Measurements from ENCODE around the gene RAB22A.

Gene RAB22A

GRCh38 chr20:58381627-58382026 lies 72.1 kb downstream of the RAB22A start:
- 92 to 97% methylated on average over 7 of the region's 7 CpGs for WGBS, 2 experiments
- Histone ChIP-seq H3K4me3 (ENCODE audit: insufficient read depth, low read depth, low read length) (no peak overlapping the region), H3K27me3 (ENCODE audit: control insufficient read depth, insufficient read depth, low read length, poor library complexity, severe bottlenecking) (no peaks in the 10 kb centered on the region), H3K36me3 (ENCODE audit: control insufficient read depth, insufficient read depth, low read length) (no peaks in the 10 kb centered on the region), H3K4me1 (ENCODE audit: control insufficient read depth, insufficient read depth, low read length) (no peaks in the 10 kb centered on the region), H3K9me3 (ENCODE audit: control insufficient read depth, low read length) (no peaks in the 10 kb centered on the region), H3K27ac (ENCODE audit: insufficient read depth, low read depth, low read length, poor library complexity, severe bottlenecking) (no peak overlapping the region)

GRCh38 chr20:58382096-58382495 lies 72.6 kb downstream of the RAB22A start:
- no peaks in the 10 kb centered on the region for H3K36me3 ChIP-seq (ENCODE audit: control insufficient read depth, insufficient read depth, low read length)
- 84 to 97% methylated on average over 4 of the region's 4 CpGs for WGBS, 2 experiments
- no peaks in the 10 kb centered on the region for H3K4me1 ChIP-seq (ENCODE audit: control insufficient read depth, insufficient read depth, low read length)
- H3K27ac ChIP-seq (ENCODE audit: insufficient read depth, low read depth, low read length, poor library complexity, severe bottlenecking): no peak overlapping the region
- H3K9me3 ChIP-seq (ENCODE audit: control insufficient read depth, low read length): no peaks in the 10 kb centered on the region
- no peak overlapping the region for H3K4me3 ChIP-seq (ENCODE audit: insufficient read depth, low read depth, low read length)
- H3K27me3 ChIP-seq (ENCODE audit: control insufficient read depth, insufficient read depth, low read length, poor library complexity, severe bottlenecking): no peaks in the 10 kb centered on the region

- 86 to 89% methylated on average over 5 of the region's 5 CpGs for WGBS, 2 experiments
- H3K27ac ChIP-seq (ENCODE audit: insufficient read depth, low read depth, low read length, poor library complexity, severe bottlenecking): no peak overlapping the region
- no peaks in the 10 kb centered on the region for H3K27me3 ChIP-seq (ENCODE audit: control insufficient read depth, insufficient read depth, low read length, poor library complexity, severe bottlenecking)
- peaks cover under 1% of the 10 kb centered on the region for H3K4me1 ChIP-seq (ENCODE audit: control insufficient read depth, insufficient read depth, low read length)
- no peak overlapping the region for H3K4me3 ChIP-seq (ENCODE audit: insufficient read depth, low read depth, low read length)
- H3K9me3 ChIP-seq (ENCODE audit: control insufficient read depth, low read length): no peaks in the 10 kb centered on the region
- no peaks in the 10 kb centered on the region for H3K36me3 ChIP-seq (ENCODE audit: control insufficient read depth, insufficient read depth, low read length)
These were observed 75.3 kb downstream of the RAB22A start for GRCh38 chr20:58384821-58385220.

DNA sequence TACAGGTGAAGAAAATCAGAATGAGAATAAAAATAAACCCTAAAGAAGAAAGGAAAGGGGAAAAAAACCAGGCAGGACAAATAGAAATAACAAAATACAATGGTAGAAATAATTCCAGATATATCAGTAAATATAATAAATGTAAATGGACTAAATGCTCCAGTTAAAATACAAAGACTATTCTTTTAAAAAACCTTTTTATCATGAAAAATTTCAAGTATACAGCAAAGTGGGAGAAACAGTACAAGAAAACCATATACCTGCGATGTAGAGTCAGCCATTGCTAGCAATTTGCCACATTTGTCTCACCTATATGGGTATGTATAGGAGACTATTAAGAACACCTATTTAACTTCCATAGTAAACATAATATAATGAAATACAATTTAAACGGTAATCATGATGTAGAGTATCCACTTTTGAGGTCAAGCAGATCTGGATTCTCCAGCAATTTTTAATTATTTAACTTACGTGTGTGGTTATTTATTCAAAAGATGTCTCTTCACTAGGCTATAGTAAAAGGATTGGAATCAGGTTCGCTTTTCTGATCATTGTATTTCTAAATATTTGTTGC lies 78.6 kb downstream of the RAB22A start:
- Histone ChIP-seq H3K4me3 (ENCODE audit: insufficient read depth, low read depth, low read length) (peak overlapping the region; percentile 87), H3K9me3 (ENCODE audit: control insufficient read depth, low read length) (no peaks in the 10 kb centered on the region), H3K27ac (ENCODE audit: insufficient read depth, low read depth, low read length, poor library complexity, severe bottlenecking) (no peak overlapping the region), H3K4me1 (ENCODE audit: control insufficient read depth, insufficient read depth, low read length) (peaks cover 17% of the 10 kb centered on the region), H3K36me3 (ENCODE audit: control insufficient read depth, insufficient read depth, low read length) (no peaks in the 10 kb centered on the region), H3K27me3 (ENCODE audit: control insufficient read depth, insufficient read depth, low read length, poor library complexity, severe bottlenecking) (no peaks in the 10 kb centered on the region)
- WGBS, 2 experiments: 62 to 90% methylated on average over 2 to 3 of the region's 4 CpGs

GRCh38 chr20:58388882-58389323 lies 79.4 kb downstream of the RAB22A start, which contains the start of gene VAPB:
Gene VAPB (plus strand): TSS chr20:58389229. CDS start chr20:58389460, 231 bp downstream.
- WGBS, 2 experiments: 0% methylated on average over 51 of the region's 51 CpGs

DNA sequence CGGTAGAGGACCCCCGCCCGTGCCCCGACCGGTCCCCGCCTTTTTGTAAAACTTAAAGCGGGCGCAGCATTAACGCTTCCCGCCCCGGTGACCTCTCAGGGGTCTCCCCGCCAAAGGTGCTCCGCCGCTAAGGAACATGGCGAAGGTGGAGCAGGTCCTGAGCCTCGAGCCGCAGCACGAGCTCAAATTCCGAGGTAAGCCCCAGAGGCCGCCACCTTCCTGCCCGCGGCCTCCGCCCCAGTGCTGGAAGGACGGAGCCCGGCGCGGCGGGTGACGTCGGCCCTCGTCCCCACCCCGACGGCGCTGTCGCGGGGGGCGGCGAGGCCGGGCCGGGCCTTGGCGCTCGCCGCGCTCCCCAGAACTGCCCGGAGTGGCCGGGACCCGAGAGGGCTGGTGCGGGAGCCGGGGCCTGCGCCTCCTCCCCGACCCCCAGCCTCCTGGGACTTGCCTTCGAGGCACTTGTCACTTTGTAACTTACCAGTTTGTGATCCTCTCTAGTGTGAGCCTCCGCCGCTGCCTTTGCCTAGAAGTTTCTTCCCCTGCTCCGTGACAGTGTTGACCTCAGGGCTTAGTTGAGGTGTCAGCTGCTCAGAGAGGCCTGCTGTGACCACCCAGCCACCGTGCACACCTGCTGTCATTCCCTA lies 79.9 kb downstream of the RAB22A start:
- Histone ChIP-seq H3K4me1 (ENCODE audit: control insufficient read depth, insufficient read depth, low read length) (peaks cover 17% of the 10 kb centered on the region), H3K27ac (ENCODE audit: insufficient read depth, low read depth, low read length, poor library complexity, severe bottlenecking) (peak overlapping the region; percentile 80), H3K4me3 (ENCODE audit: insufficient read depth, low read depth, low read length) (peak overlapping the region; percentile 87), H3K9me3 (ENCODE audit: control insufficient read depth, low read length) (no peaks in the 10 kb centered on the region), H3K36me3 (ENCODE audit: control insufficient read depth, insufficient read depth, low read length) (peaks cover 6% of the 10 kb centered on the region), H3K27me3 (ENCODE audit: control insufficient read depth, insufficient read depth, low read length, poor library complexity, severe bottlenecking) (no peaks in the 10 kb centered on the region)
- 1 to 2% methylated on average over 56 of the region's 56 CpGs for WGBS, 2 experiments

More at GRCh38 chr20:58388882-58389323, 79.4 kb downstream of the RAB22A start, which contains the start of gene VAPB:
- Histone ChIP-seq H3K4me3 (ENCODE audit: insufficient read depth, low read depth, low read length) (peak within 1 kb of the TSS; percentile 87), H3K27me3 (ENCODE audit: control insufficient read depth, insufficient read depth, low read length, poor library complexity, severe bottlenecking) (no peaks in the 10 kb centered on the region), H3K27ac (ENCODE audit: insufficient read depth, low read depth, low read length, poor library complexity, severe bottlenecking) (peak within 1 kb of the TSS; percentile 80), H3K9me3 (ENCODE audit: control insufficient read depth, low read length) (no peaks in the 10 kb centered on the region), H3K36me3 (ENCODE audit: control insufficient read depth, insufficient read depth, low read length) (peaks cover 6% of the 10 kb centered on the region), H3K4me1 (ENCODE audit: control insufficient read depth, insufficient read depth, low read length) (peaks cover 17% of the 10 kb centered on the region)

DNA sequence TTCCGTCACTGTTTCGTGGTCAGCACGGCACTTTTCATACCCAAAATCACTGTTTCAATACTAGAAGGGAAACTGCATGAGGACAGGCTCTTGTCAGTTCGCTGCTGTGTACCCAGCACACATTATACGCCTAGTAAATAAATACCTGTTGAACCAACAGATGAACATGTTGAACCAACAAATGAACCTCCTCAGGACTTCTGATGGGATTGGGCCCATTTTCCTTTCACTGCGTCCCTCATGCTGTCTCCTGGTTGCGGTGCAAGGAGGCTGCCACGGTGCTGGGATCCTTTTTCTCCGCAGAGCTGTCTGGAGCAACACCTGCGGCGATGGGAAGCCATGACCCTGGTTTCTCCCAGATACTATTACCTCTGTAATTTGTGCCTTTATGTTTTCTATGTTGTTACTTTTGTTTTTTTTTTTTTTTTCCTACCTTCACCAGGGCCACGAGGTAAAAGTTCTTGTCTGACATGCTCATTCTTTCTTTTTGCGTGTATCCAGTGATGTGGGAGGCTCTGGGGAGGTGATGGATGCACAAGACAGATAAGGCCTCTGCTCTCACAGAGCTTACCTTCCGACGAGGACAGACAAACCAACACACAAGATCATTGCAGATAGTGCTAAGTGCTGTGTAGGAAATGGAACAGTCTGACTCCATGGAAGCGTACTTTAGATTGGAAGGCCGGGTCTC lies 80.6 kb downstream of the RAB22A start:
- 80 to 84% methylated on average over 17 of the region's 17 CpGs for WGBS, 2 experiments
- peaks cover 6% of the 10 kb centered on the region for H3K36me3 ChIP-seq (ENCODE audit: control insufficient read depth, insufficient read depth, low read length)
- no peaks in the 10 kb centered on the region for H3K27me3 ChIP-seq (ENCODE audit: control insufficient read depth, insufficient read depth, low read length, poor library complexity, severe bottlenecking)
- H3K4me1 ChIP-seq (ENCODE audit: control insufficient read depth, insufficient read depth, low read length): peaks cover 17% of the 10 kb centered on the region
- H3K27ac ChIP-seq (ENCODE audit: insufficient read depth, low read depth, low read length, poor library complexity, severe bottlenecking): no peak overlapping the region
- H3K9me3 ChIP-seq (ENCODE audit: control insufficient read depth, low read length): no peaks in the 10 kb centered on the region
- peak overlapping the region; percentile 87 for H3K4me3 ChIP-seq (ENCODE audit: insufficient read depth, low read depth, low read length)

- Histone ChIP-seq H3K4me1 (ENCODE audit: control insufficient read depth, insufficient read depth, low read length) (peaks cover 17% of the 10 kb centered on the region), H3K4me3 (ENCODE audit: insufficient read depth, low read depth, low read length) (no peak overlapping the region), H3K27me3 (ENCODE audit: control insufficient read depth, insufficient read depth, low read length, poor library complexity, severe bottlenecking) (no peaks in the 10 kb centered on the region), H3K36me3 (ENCODE audit: control insufficient read depth, insufficient read depth, low read length) (peaks cover 6% of the 10 kb centered on the region), H3K9me3 (ENCODE audit: control insufficient read depth, low read length) (no peaks in the 10 kb centered on the region), H3K27ac (ENCODE audit: insufficient read depth, low read depth, low read length, poor library complexity, severe bottlenecking) (no peak overlapping the region)
- WGBS, 2 experiments: 95 to 97% methylated on average over 8 of the region's 8 CpGs
These were observed 81.1 kb downstream of the RAB22A start for GRCh38 chr20:58390659-58391035.

- Histone ChIP-seq H3K27me3 (ENCODE audit: control insufficient read depth, insufficient read depth, low read length, poor library complexity, severe bottlenecking) (no peaks in the 10 kb centered on the region), H3K27ac (ENCODE audit: insufficient read depth, low read depth, low read length, poor library complexity, severe bottlenecking) (no peak overlapping the region), H3K4me1 (ENCODE audit: control insufficient read depth, insufficient read depth, low read length) (peaks cover 17% of the 10 kb centered on the region), H3K36me3 (ENCODE audit: control insufficient read depth, insufficient read depth, low read length) (peaks cover 6% of the 10 kb centered on the region), H3K9me3 (ENCODE audit: control insufficient read depth, low read length) (no peaks in the 10 kb centered on the region), H3K4me3 (ENCODE audit: insufficient read depth, low read depth, low read length) (no peak overlapping the region)
- 94% methylated on average over 4 of the region's 4 CpGs for WGBS, 2 experiments
These were observed 82.8 kb downstream of the RAB22A start for GRCh38 chr20:58392286-58392685.

DNA sequence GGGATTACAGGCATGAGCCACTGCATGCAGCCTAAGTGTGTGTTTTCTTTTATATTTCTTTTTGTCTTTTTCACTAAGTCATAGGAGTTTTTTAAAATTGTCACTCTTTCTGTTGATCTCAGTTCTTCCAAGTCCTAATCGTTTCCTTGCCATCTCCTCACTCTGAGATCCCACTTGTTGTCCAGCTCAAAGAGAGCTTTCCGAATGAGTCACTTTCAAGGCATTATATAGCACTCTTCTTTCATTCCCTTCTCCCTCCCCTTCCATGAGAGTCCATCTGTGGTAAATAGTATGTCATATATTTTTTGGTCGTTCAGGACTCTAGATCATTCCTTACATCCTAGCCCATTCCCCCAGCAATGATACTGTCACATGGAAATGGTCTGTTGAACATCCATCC lies 83.8 kb downstream of the RAB22A start:
- WGBS, 2 experiments: 92 to 95% methylated on average over 2 of the region's 3 CpGs
- H3K9me3 ChIP-seq (ENCODE audit: control insufficient read depth, low read length): no peaks in the 10 kb centered on the region
- H3K27me3 ChIP-seq (ENCODE audit: control insufficient read depth, insufficient read depth, low read length, poor library complexity, severe bottlenecking): no peaks in the 10 kb centered on the region
- H3K27ac ChIP-seq (ENCODE audit: insufficient read depth, low read depth, low read length, poor library complexity, severe bottlenecking): no peak overlapping the region
- H3K4me3 ChIP-seq (ENCODE audit: insufficient read depth, low read depth, low read length): no peak overlapping the region
- peaks cover 17% of the 10 kb centered on the region for H3K4me1 ChIP-seq (ENCODE audit: control insufficient read depth, insufficient read depth, low read length)
- H3K36me3 ChIP-seq (ENCODE audit: control insufficient read depth, insufficient read depth, low read length): peaks cover 6% of the 10 kb centered on the region

Data from ectodermal cell (in vitro differentiated cells).